H9 (cell line): ENCODE measurements around the gene ERC2. TPM values are rescaled to one million over a fixed set of nuclear protein-coding genes. Genes with fewer than 3 reads are reported as not detected.

Source experiments
- DNase-seq: peaks from one replicate; pipeline ENCODE4 v3.0.0-alpha.2; 2017
- H2AFZ ChIP-seq: one replicate; pipeline ENCODE4 v1.6.1; 2013; ENCODE audit warnings: mild to moderate bottlenecking, low read length, control low read depth, moderate library complexity
- H2AK5ac ChIP-seq: 2 replicates; pipeline ENCODE4 v1.6.1; 2013; ENCODE audit warnings: low read length, control low read depth, mixed read lengths; ENCODE audit not compliant: insufficient read length
- H2BK120ac ChIP-seq: one replicate; pipeline ENCODE4 v1.6.1; 2013; ENCODE audit warnings: low read depth, mild to moderate bottlenecking, low read length, control low read depth, inconsistent platforms; ENCODE audit not compliant: poor library complexity, severe bottlenecking
- H2BK12ac ChIP-seq: 2 replicates; pipeline ENCODE4 v1.6.1; 2013; ENCODE audit warnings: low read length, control low read depth, mixed read lengths, low read depth; ENCODE audit not compliant: insufficient read length
- H2BK15ac ChIP-seq: 2 replicates; pipeline ENCODE4 v1.6.1; 2013; ENCODE audit warnings: low read depth, low read length, control low read depth
- H2BK20ac ChIP-seq: one replicate; pipeline ENCODE4 v1.6.1; 2013; ENCODE audit warnings: low read depth, mild to moderate bottlenecking, low read length, control low read depth, inconsistent platforms; ENCODE audit not compliant: poor library complexity, severe bottlenecking
- H2BK5ac ChIP-seq: 2 replicates; pipeline ENCODE4 v1.6.1; 2013; ENCODE audit warnings: low read length, control low read depth, mixed read lengths; ENCODE audit not compliant: insufficient read length
- H3K14ac ChIP-seq: 2 replicates; pipeline ENCODE4 v1.6.1; 2013; ENCODE audit warnings: low read length, control low read depth; ENCODE audit not compliant: insufficient read depth
- H3K18ac ChIP-seq: 2 replicates; pipeline ENCODE4 v1.6.1; 2013; ENCODE audit warnings: low read depth, mild to moderate bottlenecking, mixed read lengths, low read length, control low read depth; ENCODE audit not compliant: insufficient read length
- H3K23ac ChIP-seq: 2 replicates; pipeline ENCODE4 v1.6.1; 2013; ENCODE audit warnings: low read length, control low read depth, mixed read lengths, low read depth; ENCODE audit not compliant: insufficient read length
- H3K23me2 ChIP-seq: 2 replicates; pipeline ENCODE4 v1.6.1; 2013; ENCODE audit warnings: low read depth, mild to moderate bottlenecking, mixed read lengths, low read length, control low read depth; ENCODE audit not compliant: insufficient read length, poor library complexity, severe bottlenecking
- H3K27ac ChIP-seq: 2 replicates; pipeline ENCODE4 v1.5.1; 2013; ENCODE audit warnings: low read length, control low read depth, mixed read lengths, low read depth; ENCODE audit not compliant: insufficient read length
- H3K27me3 ChIP-seq: 2 replicates; pipeline ENCODE4 v1.6.1; 2013; ENCODE audit warnings: low read length, control low read depth, inconsistent platforms; ENCODE audit not compliant: insufficient read depth
- H3K4ac ChIP-seq: 2 replicates; pipeline ENCODE4 v1.6.1; 2013; ENCODE audit warnings: low read depth, mild to moderate bottlenecking, control low read depth, inconsistent platforms, low read length, moderate library complexity
- H3K4me1 ChIP-seq: 2 replicates; pipeline ENCODE4 v1.6.1; 2013; ENCODE audit warnings: low read length, control low read depth, inconsistent platforms; ENCODE audit not compliant: insufficient read depth
- H3K4me2 ChIP-seq: 2 replicates; pipeline ENCODE4 v1.6.1; 2013; ENCODE audit warnings: low read length, control low read depth, mixed read lengths; ENCODE audit not compliant: insufficient read length, insufficient read depth
- H3K56ac ChIP-seq: 2 replicates; pipeline ENCODE4 v1.6.1; 2013; ENCODE audit warnings: low read depth, mild to moderate bottlenecking, mixed read lengths, low read length, control low read depth; ENCODE audit not compliant: insufficient read length
- H3K79me1 ChIP-seq: 2 replicates; pipeline ENCODE4 v1.6.1; 2013; ENCODE audit warnings: low read depth, mild to moderate bottlenecking, moderate library complexity, low read length, control low read depth, inconsistent platforms; ENCODE audit not compliant: insufficient read depth, poor library complexity, severe bottlenecking
- H3K79me2 ChIP-seq: 2 replicates; pipeline ENCODE4 v1.6.1; 2013; ENCODE audit warnings: low read length, control low read depth, inconsistent platforms; ENCODE audit not compliant: insufficient read depth
- H3K9ac ChIP-seq: 2 replicates; pipeline ENCODE4 v1.6.1; 2013; ENCODE audit warnings: low read length, control low read depth, mixed read lengths; ENCODE audit not compliant: insufficient read length; ENCODE audit errors: extremely low read depth
- H3K9me3 ChIP-seq: one replicate; pipeline ENCODE4 v1.6.1; 2013; ENCODE audit warnings: low read depth, low read length, inconsistent platforms; ENCODE audit not compliant: control insufficient read depth
- H3T11ph ChIP-seq: one replicate; pipeline ENCODE4 v1.6.1; 2013; ENCODE audit warnings: mild to moderate bottlenecking, low read length, control low read depth, inconsistent platforms
- H4K20me1 ChIP-seq: one replicate; pipeline ENCODE4 v1.6.1; 2013; ENCODE audit not compliant: control insufficient read depth, insufficient read length, insufficient read depth
- H4K5ac ChIP-seq: 2 replicates; pipeline ENCODE4 v1.6.1; 2013; ENCODE audit warnings: low read depth, mild to moderate bottlenecking, mixed read lengths, low read length, control low read depth; ENCODE audit not compliant: insufficient read length
- H4K8ac ChIP-seq: replicated peaks from 2 replicates; pipeline ENCODE4 v1.6.1; 2013; ENCODE audit warnings: low read length, control low read depth, mixed read lengths, low read depth; ENCODE audit not compliant: insufficient read length
- H4K91ac ChIP-seq: 2 replicates; pipeline ENCODE4 v1.6.1; 2013; ENCODE audit warnings: low read depth, mild to moderate bottlenecking, moderate library complexity, mixed read lengths, low read length, control low read depth; ENCODE audit not compliant: insufficient read length
- H3K27ac Mint-ChIP-seq, 3 experiments: 2 replicates in 2 of 3; 3 replicates in 1 of 3; pipeline ENCODE4 v1.8.0; 2020 to 2021; ENCODE audit warnings: mixed read lengths in 3 of 3, mild to moderate bottlenecking in 1 of 3, moderate library complexity in 1 of 3
- H3K27me3 Mint-ChIP-seq: 2 replicates; pipeline ENCODE4 v1.8.0; 2021; ENCODE audit warnings: low read depth, mild to moderate bottlenecking, moderate library complexity, mixed read lengths
- H3K36me3 Mint-ChIP-seq, 3 experiments: 2 replicates in 2 of 3; 3 replicates in 1 of 3; pipeline ENCODE4 v1.8.0; 2020 to 2021; ENCODE audit warnings: low read depth in 3 of 3, mixed read lengths in 3 of 3; ENCODE audit not compliant: insufficient read depth in 1 of 3
- H3K4me1 Mint-ChIP-seq, 2 experiments: 2 replicates each; pipeline ENCODE4 v1.8.0; 2020; ENCODE audit warnings: mixed read lengths in 2 of 2
- H3K4me3 Mint-ChIP-seq, 2 experiments: 2 replicates in 1 of 2; 3 replicates in 1 of 2; pipeline ENCODE4 v1.8.0; 2020 to 2021; ENCODE audit warnings: mild to moderate bottlenecking in 2 of 2, mixed read lengths in 2 of 2, moderate library complexity in 1 of 2
- H3K9me3 Mint-ChIP-seq, 2 experiments: 2 replicates in 1 of 2; 3 replicates in 1 of 2; pipeline ENCODE4 v1.8.0; 2020; ENCODE audit warnings: mild to moderate bottlenecking in 2 of 2, mixed read lengths in 2 of 2, moderate library complexity in 1 of 2
- CTCF ChIP-seq: fragments of 200-600 bp; sonication (generic); conservative IDR thresholded peaks from 3 replicates; pipeline ENCODE4 v1.8.0; 2021; ENCODE audit warnings: antibody characterized with exemption, mild to moderate bottlenecking
- WGBS: extraction: QIAGEN DNeasy Blood & Tissue Kit; methylation state at CpG from one replicate; pipeline ENCODE4 v1.1.7; 2013; ENCODE audit warnings: missing lambda C conversion rate, low lambda C conversion rate, mixed read lengths; ENCODE audit not compliant: insufficient read length; ENCODE audit errors: extremely low coverage; 5-methylcytosine and 5-hydroxymethylcytosine counted together
- total RNA-seq: library from RNA; stranded (reverse); gene quantifications from 2 replicates; pipeline ENCODE4 v1.2.1, GENCODE V29; 2021

The ERC2 gene
- total RNA-seq, 1 experiment from 2014 or later, result 15.4 TPM

GRCh38 chr3:56469141-56469540, 874 bp upstream of the ERC2 start:
- no peak overlapping the region for H4K8ac ChIP-seq
- no peak overlapping the region for H2AK5ac ChIP-seq
- H3K79me1 ChIP-seq, result no peaks in the 10 kb centered on the region
- H2AFZ ChIP-seq, result no peak overlapping the region
- H2BK120ac ChIP-seq, result no peak overlapping the region
- H3K23me2 ChIP-seq, result peaks cover 4% of the 10 kb centered on the region
- H3K9ac ChIP-seq, result no peak overlapping the region
- H4K20me1 ChIP-seq, result no peaks in the 10 kb centered on the region
- no peaks in the 10 kb centered on the region for H3K9me3 Mint-ChIP-seq
- no peaks in the 10 kb centered on the region for H3K4me1 ChIP-seq
- H2BK20ac ChIP-seq, result no peak overlapping the region
- no peak overlapping the region for H3K56ac ChIP-seq
- no peak overlapping the region for H3K27ac ChIP-seq
- H3K79me2 ChIP-seq, result no peaks in the 10 kb centered on the region
- H4K91ac ChIP-seq, result no peak overlapping the region
- no CpG with 5 or more reads among the region's 3 CpGs for WGBS
- H3K14ac ChIP-seq, result no peak overlapping the region
- no peak overlapping the region for H3K18ac ChIP-seq
- DNase-seq, result no peak
- H3K23ac ChIP-seq, result no peak overlapping the region
- H3K27me3 Mint-ChIP-seq, result peaks cover 6% of the 10 kb centered on the region
- H3K4me1 Mint-ChIP-seq, result peaks cover 13 to 14% of the 10 kb centered on the region in 2 experiments
- H4K5ac ChIP-seq, result no peak overlapping the region
- H3K4me3 Mint-ChIP-seq, result peak overlapping the region in 1 of 2 experiments; percentile 65; a peak in 1 of 5 replicates
- TF ChIP-seq CTCF, result no peak
- H3K4ac ChIP-seq, result no peak overlapping the region
- H2BK15ac ChIP-seq, result no peak overlapping the region
- H3K27ac Mint-ChIP-seq, result no peak overlapping the region
- H2BK12ac ChIP-seq, result no peak overlapping the region
- no peak overlapping the region for H3T11ph ChIP-seq
- no peaks in the 10 kb centered on the region; a peak in 1 of 7 replicates for H3K36me3 Mint-ChIP-seq
- H3K27me3 ChIP-seq, result no peaks in the 10 kb centered on the region
- H3K4me2 ChIP-seq, result no peak overlapping the region
- H3K9me3 ChIP-seq, result no peaks in the 10 kb centered on the region
- H2BK5ac ChIP-seq, result no peak overlapping the region
